GM19025 (cell line): ENCODE results near the gene IL6ST.
"Not testable (repeated sequence)": the region's sequence is repeated elsewhere in the genome, so short reads cannot be mapped to it uniquely, and the experiment has no call there.

Experiments used
- ATAC-seq: cut with Tn5 transposase; IDR thresholded peaks from one replicate; pipeline ENCODE4 v1.9.1; 2021; ENCODE audit warnings: mild to moderate bottlenecking, low read depth, moderate library complexity; ENCODE audit not compliant: unreplicated experiment

Gene IL6ST

GRCh38 chr5:55973296-55973695 is 21.5 kb downstream of the IL6ST start:
- ATAC-seq, result no peak

GRCh38 chr5:55969956-55970355 is 24.8 kb downstream of the IL6ST start:
- no peak for ATAC-seq

- ATAC-seq, result no peak
These were observed 28.5 kb downstream of the IL6ST start for GRCh38 chr5:55966284-55966683.

- ATAC-seq, result no peak
These were observed 29.2 kb downstream of the IL6ST start for GRCh38 chr5:55965525-55965924.

DNA sequence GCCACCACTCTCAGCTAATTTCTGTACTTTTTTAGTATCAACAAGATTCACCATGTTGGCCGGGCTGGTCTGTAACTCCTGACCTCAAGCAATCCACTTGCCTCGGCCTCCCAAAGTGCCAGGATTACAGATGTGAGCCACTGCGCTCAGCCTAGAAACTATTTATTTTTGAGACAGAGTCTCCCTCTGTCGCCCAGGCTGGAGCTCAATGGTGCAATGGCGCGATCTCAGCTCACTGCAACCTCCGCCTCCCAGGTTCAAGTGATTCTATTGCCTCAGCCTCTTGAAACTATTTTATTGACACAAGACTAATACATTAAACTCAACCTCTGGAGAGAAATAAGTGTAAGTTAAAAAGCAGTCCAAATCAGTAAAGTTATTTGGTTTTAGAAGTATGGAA is 34.0 kb downstream of the IL6ST start:
- ATAC-seq, result no peak

- no peak for ATAC-seq
These were observed 35.6 kb downstream of the IL6ST start for GRCh38 chr5:55959208-55959607.

GRCh38 chr5:55941154-55941553 is 53.6 kb downstream of the IL6ST start:
- not testable (repeated sequence) for ATAC-seq

- ATAC-seq, result not testable (repeated sequence)
These were observed 57.2 kb downstream of the IL6ST start for GRCh38 chr5:55937598-55937997.

GRCh38 chr5:55936100-55936693 is 58.6 kb downstream of the IL6ST start:
- peak; percentile 67 for ATAC-seq

GRCh38 chr5:55935371-55935770 is 59.4 kb downstream of the IL6ST start:
- ATAC-seq, result no peak

- ATAC-seq, result no peak
These were observed 60.0 kb downstream of the IL6ST start for GRCh38 chr5:55934720-55935119.

- no peak for ATAC-seq
These were observed 60.6 kb downstream of the IL6ST start for GRCh38 chr5:55934115-55934613.

DNA sequence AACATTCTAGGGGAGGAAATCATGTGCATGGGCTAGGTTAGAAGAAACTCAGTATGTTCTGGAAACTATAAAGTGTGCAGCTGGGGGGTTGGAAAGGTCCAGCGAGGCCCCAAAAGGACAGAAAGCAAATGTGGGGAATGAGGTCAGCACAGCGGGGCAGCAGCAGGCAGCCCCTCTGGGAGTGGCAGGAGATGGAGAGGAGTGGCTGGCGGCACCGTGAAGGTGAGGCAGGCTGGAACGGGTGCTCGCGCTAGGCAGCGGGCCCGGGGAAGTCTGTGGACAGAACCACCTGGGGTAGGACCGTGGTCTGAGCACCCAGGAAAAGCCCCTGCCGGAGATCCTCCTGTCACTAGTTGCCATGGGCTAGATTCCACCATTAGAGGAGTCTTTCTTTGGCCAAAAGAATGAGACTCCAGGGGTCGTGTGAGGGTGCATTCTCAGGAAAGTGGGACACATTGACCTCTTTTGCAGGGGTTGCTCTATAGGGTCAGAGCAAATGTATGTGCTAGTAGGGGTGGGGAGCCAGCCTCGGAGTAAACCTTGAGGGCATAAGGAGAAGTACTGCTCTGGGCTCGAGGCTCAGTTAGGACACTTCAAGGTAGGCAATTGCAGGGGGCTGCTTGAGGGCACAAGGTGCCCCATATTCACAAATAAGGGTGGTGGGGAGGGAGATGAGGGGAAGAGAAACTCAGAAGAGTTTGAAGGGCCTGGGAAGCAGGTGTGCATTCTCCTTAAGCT is 61.2 kb downstream of the IL6ST start:
- ATAC-seq, result no peak

- no peak for ATAC-seq
These were observed 62.1 kb downstream of the IL6ST start for GRCh38 chr5:55932700-55933099.

- ATAC-seq, result no peak
These were observed 65.6 kb downstream of the IL6ST start for GRCh38 chr5:55929020-55929799.

- no peak for ATAC-seq
These were observed 66.7 kb downstream of the IL6ST start for GRCh38 chr5:55927861-55928655.

DNA sequence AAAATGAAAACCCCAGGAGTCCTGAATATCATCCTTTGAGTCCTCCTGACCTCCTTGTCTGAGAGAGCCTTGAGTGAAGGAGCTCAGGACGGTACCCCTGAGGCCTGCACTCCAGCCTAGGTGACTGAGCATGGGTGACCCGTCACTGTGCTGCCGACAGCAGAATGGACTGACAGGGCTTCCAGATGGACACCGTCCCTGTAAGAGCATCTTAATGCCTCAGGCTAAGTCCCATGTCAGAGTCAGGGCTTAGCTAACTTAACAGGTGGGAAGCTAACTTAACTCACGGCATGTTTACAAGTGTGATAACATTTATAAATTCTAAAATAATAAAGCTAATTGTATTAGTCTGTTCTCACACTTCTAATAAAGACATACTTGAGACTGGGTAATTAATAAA is 68.3 kb downstream of the IL6ST start:
- ATAC-seq, result no peak

DNA sequence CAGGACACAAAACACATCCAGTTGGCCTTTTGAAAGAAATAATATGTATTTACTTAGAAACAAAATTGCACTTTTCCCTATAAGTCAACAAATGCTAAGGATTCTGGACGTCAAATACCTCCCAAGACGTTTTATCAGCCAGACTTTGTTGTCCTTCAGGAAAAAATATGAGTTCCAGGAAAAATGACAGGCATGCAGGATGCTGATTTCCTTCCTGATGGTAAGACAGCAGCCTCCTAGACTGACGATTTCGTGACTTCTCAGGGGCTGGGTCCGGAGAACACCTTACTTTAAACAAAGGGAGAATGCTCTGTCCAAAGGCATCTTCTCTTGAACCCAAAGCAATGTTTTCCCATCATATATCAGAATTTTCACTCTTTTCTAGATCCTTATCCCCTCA is 69.1 kb downstream of the IL6ST start:
- ATAC-seq, result no peak

DNA sequence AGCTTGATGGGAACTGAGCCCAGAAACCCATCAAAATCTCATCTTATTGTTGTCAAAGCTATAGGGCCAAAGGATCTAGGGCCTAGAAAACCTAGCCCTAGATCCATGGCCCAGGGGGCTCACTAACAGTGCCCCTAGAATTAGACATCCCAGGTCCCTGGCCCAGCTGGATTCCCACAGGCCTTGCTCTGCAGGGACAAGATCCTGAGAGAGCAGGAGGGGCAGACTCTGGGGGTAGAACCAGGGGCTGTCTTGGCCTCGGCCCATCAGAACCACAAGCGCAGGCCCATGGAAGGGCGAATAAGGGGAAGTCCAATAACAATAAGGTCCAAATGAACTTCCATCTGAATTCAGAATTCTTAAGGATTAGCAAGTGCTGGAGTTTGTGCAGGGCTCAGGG is 69.6 kb downstream of the IL6ST start:
- ATAC-seq, result no peak

DNA sequence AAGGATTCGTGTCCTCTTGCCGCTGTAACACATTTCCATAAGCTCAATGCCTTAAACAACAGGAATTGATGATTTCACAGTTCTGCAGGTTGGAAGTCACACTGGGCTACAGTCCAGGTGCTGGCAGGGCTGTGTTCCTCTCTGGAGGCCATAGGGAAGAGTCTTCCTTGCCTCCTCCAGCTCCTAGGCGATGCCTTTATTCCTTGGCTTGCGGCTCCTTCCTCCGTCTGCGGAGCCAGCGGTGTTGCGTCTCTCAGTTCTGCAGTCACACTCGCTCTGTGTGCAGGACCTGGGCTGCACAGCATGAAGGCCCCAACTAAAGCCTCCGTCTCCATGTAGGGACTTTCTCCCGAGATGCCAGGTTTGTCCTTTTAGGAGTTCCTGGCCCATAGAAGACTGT is 70.0 kb downstream of the IL6ST start:
- no peak for ATAC-seq
